Sigmoid colon (tissue), 4 donors: Measurements from ENCODE around the gene TRAIP.

ENCODE experiments used
- EP300 ChIP-seq, 4 donors: sonication (generic); formaldehyde crosslinking; IDR thresholded peaks; one replicate each; pipeline ENCODE4 v1.6.1; 2017; ENCODE audit warnings: antibody characterized with exemption in 4 of 4
- TF ChIP-seq, protein P1 (sequence below), 4 experiments: fragments of 450-650 bp in 3 of 4; fragments of 200-600 bp in 1 of 4; IDR thresholded peaks; one replicate each; pipeline ENCODE4 v1.5.1; 2016 to 2019; ENCODE audit warnings: antibody characterized with exemption in 4 of 4, mild to moderate bottlenecking in 3 of 4, moderate library complexity in 2 of 4

DNA sequence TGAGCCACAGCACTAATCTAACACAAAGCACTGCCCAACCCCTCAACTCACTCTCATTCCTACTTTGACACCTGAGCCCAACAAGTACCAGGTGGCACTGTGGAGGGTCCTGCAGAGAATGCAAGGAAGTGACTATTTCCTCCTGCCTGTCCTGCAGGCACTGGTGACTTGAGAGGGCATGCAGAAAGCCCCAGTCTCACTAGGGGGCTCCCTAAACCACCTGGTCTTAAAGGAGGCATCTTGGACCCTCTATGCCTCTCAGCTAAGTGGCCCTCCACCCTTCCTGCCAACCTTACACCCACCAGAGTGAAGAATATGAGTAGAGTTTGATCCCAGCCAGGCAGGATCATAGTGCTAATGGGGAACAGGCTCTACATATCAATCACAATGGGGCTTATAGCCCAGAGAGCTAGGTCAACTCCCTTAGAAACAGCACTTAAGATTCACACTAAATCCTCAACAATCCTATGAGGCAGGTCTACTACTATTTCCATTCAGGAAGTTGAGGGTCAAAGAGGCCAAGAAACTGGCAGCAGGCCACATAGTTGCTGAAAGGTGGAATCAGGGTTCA is 15.2 kb downstream of the TRAIP start:
- no peak for TF ChIP-seq EP300 (IDR thresholded peaks at IDR 0.05)
- TF ChIP-seq, protein P1, sequence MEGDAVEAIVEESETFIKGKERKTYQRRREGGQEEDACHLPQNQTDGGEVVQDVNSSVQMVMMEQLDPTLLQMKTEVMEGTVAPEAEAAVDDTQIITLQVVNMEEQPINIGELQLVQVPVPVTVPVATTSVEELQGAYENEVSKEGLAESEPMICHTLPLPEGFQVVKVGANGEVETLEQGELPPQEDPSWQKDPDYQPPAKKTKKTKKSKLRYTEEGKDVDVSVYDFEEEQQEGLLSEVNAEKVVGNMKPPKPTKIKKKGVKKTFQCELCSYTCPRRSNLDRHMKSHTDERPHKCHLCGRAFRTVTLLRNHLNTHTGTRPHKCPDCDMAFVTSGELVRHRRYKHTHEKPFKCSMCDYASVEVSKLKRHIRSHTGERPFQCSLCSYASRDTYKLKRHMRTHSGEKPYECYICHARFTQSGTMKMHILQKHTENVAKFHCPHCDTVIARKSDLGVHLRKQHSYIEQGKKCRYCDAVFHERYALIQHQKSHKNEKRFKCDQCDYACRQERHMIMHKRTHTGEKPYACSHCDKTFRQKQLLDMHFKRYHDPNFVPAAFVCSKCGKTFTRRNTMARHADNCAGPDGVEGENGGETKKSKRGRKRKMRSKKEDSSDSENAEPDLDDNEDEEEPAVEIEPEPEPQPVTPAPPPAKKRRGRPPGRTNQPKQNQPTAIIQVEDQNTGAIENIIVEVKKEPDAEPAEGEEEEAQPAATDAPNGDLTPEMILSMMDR (IDR thresholded peaks at IDR 0.05): no peak
